Panc1 (cell line): Measurements from ENCODE around the gene CHCHD3. TPM values are rescaled to one million over a fixed set of nuclear protein-coding genes. Genes with fewer than 3 reads are reported as not detected.

Experiments used
- ATAC-seq: fragments of 200-7000 bp; cut with Tn5 transposase; 2 replicates; pipeline ENCODE4 v1.9.1; 2020; ENCODE audit warnings: mild to moderate bottlenecking, moderate library complexity
- BruUV-seq: library from RNA; stranded (reverse); fragments of 400-500 nt; replicated peaks from 2 replicates; lab custom pipeline; 2021; lab: Mats Ljungman, UMichigan
- CTCF ChIA-PET: fragments of 300-600 bp; sonication (Branson Sonifier 250); formaldehyde crosslinking; loops from one replicate; lab custom pipeline; 2022; ENCODE audit warnings: antibody characterized with exemption; lab: Charles Lee
- POLR2A ChIA-PET: fragments of 300-600 bp; sonication (Branson Sonifier 250); formaldehyde crosslinking; loops from one replicate; lab custom pipeline; 2022; ENCODE audit warnings: antibody characterized with exemption; lab: Charles Lee
- DNase-seq: peaks from one replicate; pipeline ENCODE4 v3.0.0-alpha.2; 2010; ENCODE audit warnings: low read depth, low spot score
- H3K27ac ChIP-seq: 2 replicates; pipeline ENCODE4 v1.5.1; 2011; ENCODE audit warnings: mild to moderate bottlenecking, low read length, inconsistent platforms
- H3K27me3 ChIP-seq: fragments of 200-500 bp; sonication (Bioruptor generic); 2 replicates; pipeline ENCODE4 v1.6.0; 2014; ENCODE audit warnings: low read length, inconsistent platforms; ENCODE audit not compliant: control insufficient read depth, insufficient read depth
- H3K36me3 ChIP-seq: fragments of 200-500 bp; sonication (Bioruptor generic); 2 replicates; pipeline ENCODE4 v1.5.1; 2014; ENCODE audit warnings: inconsistent platforms, mild to moderate bottlenecking, low read length, moderate library complexity; ENCODE audit not compliant: control insufficient read depth, insufficient read depth
- H3K4me1 ChIP-seq: 2 replicates; pipeline ENCODE4 v1.5.1; 2011; ENCODE audit warnings: inconsistent platforms, mild to moderate bottlenecking, low read length, moderate library complexity; ENCODE audit not compliant: control insufficient read depth, insufficient read depth
- H3K4me3 ChIP-seq, 2 experiments: 2 replicates each; pipeline ENCODE4 v1.5.1; 2011 to 2012; ENCODE audit warnings: low read depth in 2 of 2, low read length in 2 of 2, mild to moderate bottlenecking in 2 of 2, inconsistent platforms in 1 of 2, moderate library complexity in 1 of 2
- H3K9me3 ChIP-seq: fragments of 200-500 bp; sonication (Bioruptor generic); 2 replicates; pipeline ENCODE4 v1.5.1; 2014; ENCODE audit warnings: low read depth, mild to moderate bottlenecking, inconsistent platforms, low read length, moderate library complexity; ENCODE audit not compliant: control insufficient read depth, insufficient read depth
- CTCF ChIP-seq: fragments of 450-650 bp; IDR thresholded peaks from 2 replicates; pipeline ENCODE4 v1.5.1; 2017; ENCODE audit warnings: mild to moderate bottlenecking
- POLR2AphosphoS5 ChIP-seq: IDR thresholded peaks from 2 replicates; pipeline ENCODE4 v1.6.1; 2012; ENCODE audit warnings: mild to moderate bottlenecking, low read depth, low read length, moderate library complexity
- SIN3A ChIP-seq: IDR thresholded peaks from 2 replicates; pipeline ENCODE4 v1.6.1; 2012; ENCODE audit warnings: low read depth, mild to moderate bottlenecking, low read length, moderate library complexity, borderline replicate concordance; ENCODE audit not compliant: insufficient read depth
- TCF7L2 ChIP-seq: IDR thresholded peaks from 2 replicates; pipeline ENCODE4 v1.6.1; 2011; ENCODE audit warnings: mild to moderate bottlenecking, low read depth, low read length, inconsistent platforms
- in situ Hi-C: cut with HindIII; loops from 2 replicates; pipeline ENCODE4 v1.10.0; 2016; ENCODE audit warnings: low sequenced_read_pairs, low pct_unique_long_range_greater_than_20kb
- intact Hi-C: fragments of 100-400 bp; cut with micrococcal nuclease; formaldehyde crosslinking; loops from one replicate; pipeline ENCODE4 v1.10.0; 2022; ENCODE audit not compliant: unreplicated experiment
- total RNA-seq: library from RNA; stranded (reverse); gene quantifications from one replicate; pipeline ENCODE4 v1.2.1, GENCODE V29; 2021; ENCODE audit not compliant: unreplicated experiment
- TF ChIP-seq, protein P1 (sequence below), 2 experiments: IDR thresholded peaks; 2 replicates each; pipeline ENCODE4 v1.6.1; 2011 to 2012; ENCODE audit warnings: low read depth in 2 of 2, control low read depth in 1 of 2, low read length in 1 of 2, mild to moderate bottlenecking in 1 of 2, moderate library complexity in 1 of 2; ENCODE audit not compliant: insufficient read depth in 1 of 2

The CHCHD3 gene
- total RNA-seq, 1 experiment from 2014 or later = 109 TPM

GRCh38 chr7:133050200-133050995 lies 31.5 kb downstream of the CHCHD3 start:
- no TSS peak for BruUV-seq
- intact Hi-C loops = no loop called here
- ATAC-seq (no peak), DNase-seq (no peak)
- Histone ChIP-seq H3K4me1 (no peaks in the 10 kb centered on the region), H3K27me3 (no peaks in the 10 kb centered on the region), H3K27ac (no peak overlapping the region), H3K4me3 (no peak overlapping the region), H3K36me3 (no peaks in the 10 kb centered on the region), H3K9me3 (no peaks in the 10 kb centered on the region)
- CTCF ChIA-PET = no interaction called here
- POLR2A ChIA-PET = interaction anchor here (1.1 kb wide), 1 partner anchor 24 kb away, joined by 3 read pairs; no protein-coding TSS in a partner anchor
- in situ Hi-C loops = no loop called here
- TF ChIP-seq SIN3A = no peak
- TF ChIP-seq, protein P1, sequence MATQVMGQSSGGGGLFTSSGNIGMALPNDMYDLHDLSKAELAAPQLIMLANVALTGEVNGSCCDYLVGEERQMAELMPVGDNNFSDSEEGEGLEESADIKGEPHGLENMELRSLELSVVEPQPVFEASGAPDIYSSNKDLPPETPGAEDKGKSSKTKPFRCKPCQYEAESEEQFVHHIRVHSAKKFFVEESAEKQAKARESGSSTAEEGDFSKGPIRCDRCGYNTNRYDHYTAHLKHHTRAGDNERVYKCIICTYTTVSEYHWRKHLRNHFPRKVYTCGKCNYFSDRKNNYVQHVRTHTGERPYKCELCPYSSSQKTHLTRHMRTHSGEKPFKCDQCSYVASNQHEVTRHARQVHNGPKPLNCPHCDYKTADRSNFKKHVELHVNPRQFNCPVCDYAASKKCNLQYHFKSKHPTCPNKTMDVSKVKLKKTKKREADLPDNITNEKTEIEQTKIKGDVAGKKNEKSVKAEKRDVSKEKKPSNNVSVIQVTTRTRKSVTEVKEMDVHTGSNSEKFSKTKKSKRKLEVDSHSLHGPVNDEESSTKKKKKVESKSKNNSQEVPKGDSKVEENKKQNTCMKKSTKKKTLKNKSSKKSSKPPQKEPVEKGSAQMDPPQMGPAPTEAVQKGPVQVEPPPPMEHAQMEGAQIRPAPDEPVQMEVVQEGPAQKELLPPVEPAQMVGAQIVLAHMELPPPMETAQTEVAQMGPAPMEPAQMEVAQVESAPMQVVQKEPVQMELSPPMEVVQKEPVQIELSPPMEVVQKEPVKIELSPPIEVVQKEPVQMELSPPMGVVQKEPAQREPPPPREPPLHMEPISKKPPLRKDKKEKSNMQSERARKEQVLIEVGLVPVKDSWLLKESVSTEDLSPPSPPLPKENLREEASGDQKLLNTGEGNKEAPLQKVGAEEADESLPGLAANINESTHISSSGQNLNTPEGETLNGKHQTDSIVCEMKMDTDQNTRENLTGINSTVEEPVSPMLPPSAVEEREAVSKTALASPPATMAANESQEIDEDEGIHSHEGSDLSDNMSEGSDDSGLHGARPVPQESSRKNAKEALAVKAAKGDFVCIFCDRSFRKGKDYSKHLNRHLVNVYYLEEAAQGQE (IDR thresholded peaks at IDR 0.05; ENCODE audit: insufficient read depth in 1 of 2, low read depth in 2 of 2, low read length in 1 of 2) = no peak
- TF ChIP-seq TCF7L2 = no peak
- TF ChIP-seq POLR2AphosphoS5 = no peak
- TF ChIP-seq CTCF = no peak

GRCh38 chr7:133048589-133048988 lies 33.3 kb downstream of the CHCHD3 start:
- H3K27me3 ChIP-seq = no peaks in the 10 kb centered on the region
- ATAC-seq (no peak), DNase-seq (no peak)
- H3K9me3 ChIP-seq = no peaks in the 10 kb centered on the region
- H3K4me3 ChIP-seq = no peak overlapping the region
- no TSS peak for BruUV-seq
- in situ Hi-C loops (no loop called here), intact Hi-C loops (no loop called here)
- H3K27ac ChIP-seq = no peak overlapping the region
- TF ChIP-seq POLR2AphosphoS5 (no peak), TCF7L2 (no peak), SIN3A (no peak), CTCF (no peak)
- TF ChIP-seq, protein P1 (IDR thresholded peaks at IDR 0.05; ENCODE audit: insufficient read depth in 1 of 2, low read depth in 2 of 2, low read length in 1 of 2) = no peak
- no peaks in the 10 kb centered on the region for H3K36me3 ChIP-seq
- POLR2A ChIA-PET = no interaction called here
- CTCF ChIA-PET = no interaction called here
- H3K4me1 ChIP-seq = no peaks in the 10 kb centered on the region
